Lung (tissue), 12 donors: Measurements from ENCODE around the gene EXOC6B. TPM values are rescaled to one million over a fixed set of nuclear protein-coding genes. Genes with fewer than 3 reads are reported as not detected.

Experiments used
- ATAC-seq: fragments of 200-7000 bp; cut with Tn5 transposase; one replicate; pipeline ENCODE4 v1.9.1; 2020; ENCODE audit warnings: moderate number of reproducible peaks; ENCODE audit not compliant: insufficient read depth, low FRiP score
- DNase-seq, 3 donors: peaks; one replicate each; pipeline ENCODE4 v3.0.0-alpha.2; 2013 to 2017
- H3K27ac ChIP-seq, 2 donors: one replicate each; pipeline ENCODE4 v1.5.1; 2013; ENCODE audit warnings: mild to moderate bottlenecking in 2 of 2, moderate library complexity in 2 of 2, control low read depth in 1 of 2, inconsistent platforms in 1 of 2, low read depth in 1 of 2, low read length in 1 of 2
- H3K27me3 ChIP-seq, 3 donors: one replicate each; pipeline ENCODE4 v1.5.1; 2013; ENCODE audit warnings: low read length in 2 of 3; ENCODE audit not compliant: control insufficient read depth in 3 of 3, insufficient read depth in 3 of 3
- H3K36me3 ChIP-seq, 4 donors: one replicate each; pipeline ENCODE4 v1.5.1; 2013; ENCODE audit warnings: low read length in 4 of 4, mild to moderate bottlenecking in 1 of 4, moderate library complexity in 1 of 4; ENCODE audit not compliant: control insufficient read depth in 4 of 4, insufficient read depth in 4 of 4
- H3K4me1 ChIP-seq, 5 donors: one replicate each; pipeline ENCODE4 v1.5.1; 2013; ENCODE audit warnings: low read length in 5 of 5, mild to moderate bottlenecking in 2 of 5, moderate library complexity in 1 of 5; ENCODE audit not compliant: control insufficient read depth in 5 of 5, insufficient read depth in 5 of 5
- H3K4me3 ChIP-seq: one replicate; pipeline ENCODE4 v1.5.1; 2013; ENCODE audit warnings: mild to moderate bottlenecking, control low read depth, moderate library complexity
- H3K9ac ChIP-seq, 2 donors: one replicate each; pipeline ENCODE4 v1.5.1; 2013; ENCODE audit warnings: low read length in 2 of 2, control low read depth in 1 of 2; ENCODE audit not compliant: insufficient read depth in 1 of 2
- H3K9me3 ChIP-seq, 4 donors: one replicate each; pipeline ENCODE4 v1.5.1; 2013; ENCODE audit warnings: low read length in 3 of 4, mild to moderate bottlenecking in 1 of 4, moderate library complexity in 1 of 4; ENCODE audit not compliant: control insufficient read depth in 4 of 4, insufficient read depth in 3 of 4
- WGBS, 2 donors: extraction: QIAGEN DNeasy Blood & Tissue Kit; methylation state at CpG; one replicate each; pipeline ENCODE4 v1.1.7; 2013; 5-methylcytosine and 5-hydroxymethylcytosine counted together
- polyA plus RNA-seq, 2 donors: library from polyadenylated mRNA; stranded (reverse); fragments of 200-250 nt; gene quantifications; one replicate each; pipeline ENCODE4 v1.2.1, GENCODE V29; 2013
- total RNA-seq, 2 donors: library from RNA; depleted of rRNA in 1 of 2; stranded (reverse); fragments of >200 nt in 1 of 2; gene quantifications; one replicate each; pipeline ENCODE4 v1.2.1, GENCODE V29; 2014 to 2021
- TF ChIP-seq, protein P1 (sequence below): IDR thresholded peaks from 2 replicates; pipeline ENCODE4 v1.5.1; 2012; ENCODE audit warnings: mild to moderate bottlenecking; ENCODE audit errors: control extremely low read depth, extremely low read depth
- donor health status: control.
- donor health status: control.
- donor health status: Bipolar disorder and iron deficiency.
- donor health status: healthy.
- donor health status: DM: yes; HTN: yes; CAD: no.

EXOC6B gene
- total and polyA plus RNA-seq, 4 donors = 3.3 to 46.0 (median 12.7) TPM

DNA sequence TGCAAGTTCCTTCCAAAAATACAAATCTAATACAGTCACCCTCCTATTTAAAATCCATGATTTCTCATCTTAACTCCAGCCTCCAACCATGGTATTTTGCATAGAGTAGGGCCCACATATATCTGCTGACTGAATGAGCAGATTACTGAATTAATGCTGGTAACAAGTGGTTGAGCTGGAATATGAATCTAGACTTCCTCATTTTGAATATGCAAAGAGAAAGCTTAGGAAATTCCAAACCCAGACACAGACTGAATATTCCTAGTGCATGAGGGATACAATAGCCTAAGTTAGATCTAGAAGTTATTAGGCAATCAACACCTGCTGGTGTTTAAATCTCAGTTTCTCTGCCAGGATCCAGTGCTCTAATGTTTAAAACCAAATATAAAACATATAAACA is 463.1 kb downstream of the EXOC6B start:
- TF ChIP-seq, protein P1, sequence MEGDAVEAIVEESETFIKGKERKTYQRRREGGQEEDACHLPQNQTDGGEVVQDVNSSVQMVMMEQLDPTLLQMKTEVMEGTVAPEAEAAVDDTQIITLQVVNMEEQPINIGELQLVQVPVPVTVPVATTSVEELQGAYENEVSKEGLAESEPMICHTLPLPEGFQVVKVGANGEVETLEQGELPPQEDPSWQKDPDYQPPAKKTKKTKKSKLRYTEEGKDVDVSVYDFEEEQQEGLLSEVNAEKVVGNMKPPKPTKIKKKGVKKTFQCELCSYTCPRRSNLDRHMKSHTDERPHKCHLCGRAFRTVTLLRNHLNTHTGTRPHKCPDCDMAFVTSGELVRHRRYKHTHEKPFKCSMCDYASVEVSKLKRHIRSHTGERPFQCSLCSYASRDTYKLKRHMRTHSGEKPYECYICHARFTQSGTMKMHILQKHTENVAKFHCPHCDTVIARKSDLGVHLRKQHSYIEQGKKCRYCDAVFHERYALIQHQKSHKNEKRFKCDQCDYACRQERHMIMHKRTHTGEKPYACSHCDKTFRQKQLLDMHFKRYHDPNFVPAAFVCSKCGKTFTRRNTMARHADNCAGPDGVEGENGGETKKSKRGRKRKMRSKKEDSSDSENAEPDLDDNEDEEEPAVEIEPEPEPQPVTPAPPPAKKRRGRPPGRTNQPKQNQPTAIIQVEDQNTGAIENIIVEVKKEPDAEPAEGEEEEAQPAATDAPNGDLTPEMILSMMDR = no peak
- no peaks in the 10 kb centered on the region for H3K27me3 ChIP-seq
- H3K36me3 ChIP-seq = peaks cover 0 to 6% (median 0%) of the 10 kb centered on the region in 4 donors
- H3K4me1 ChIP-seq = peaks cover 0 to 3% (median 0%) of the 10 kb centered on the region in 5 donors
- no peak overlapping the region for H3K9ac ChIP-seq
- no peak overlapping the region for H3K27ac ChIP-seq
- no peaks in the 10 kb centered on the region for H3K9me3 ChIP-seq
- no peak overlapping the region for H3K4me3 ChIP-seq
- no peak for ATAC-seq
- no peak for DNase-seq

DNA sequence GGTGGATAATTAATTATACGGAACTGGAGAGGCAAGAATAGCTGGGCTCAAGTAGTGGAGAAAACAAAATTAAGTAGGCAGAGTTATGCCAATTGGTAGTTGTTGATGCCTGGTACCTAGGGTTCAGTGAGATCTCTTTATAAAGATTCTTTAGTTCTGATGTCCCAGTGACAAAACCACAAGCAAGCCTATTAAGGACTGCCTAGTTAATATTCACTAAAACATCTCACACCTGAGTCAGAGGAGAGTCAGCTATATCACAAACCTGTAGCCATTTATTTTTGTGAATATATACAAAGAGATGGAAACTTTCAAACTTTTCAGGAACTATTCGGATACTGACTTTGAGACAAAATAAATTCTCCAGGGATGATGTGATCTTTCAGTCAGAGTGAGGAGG is 464.3 kb downstream of the EXOC6B start:
- no peaks in the 10 kb centered on the region for H3K27me3 ChIP-seq
- TF ChIP-seq, protein P1 = no peak
- no peaks in the 10 kb centered on the region for H3K4me1 ChIP-seq
- DNase-seq (no peak), ATAC-seq (no peak)
- H3K36me3 ChIP-seq = peaks cover 0 to 6% (median 0%) of the 10 kb centered on the region in 4 donors
- H3K4me3 ChIP-seq = no peak overlapping the region
- H3K9me3 ChIP-seq = no peaks in the 10 kb centered on the region
- H3K27ac ChIP-seq = no peak overlapping the region
- WGBS, 2 donors = 63 to 94% methylated on average over 2 of the region's 2 CpGs
- H3K9ac ChIP-seq = no peak overlapping the region

DNA sequence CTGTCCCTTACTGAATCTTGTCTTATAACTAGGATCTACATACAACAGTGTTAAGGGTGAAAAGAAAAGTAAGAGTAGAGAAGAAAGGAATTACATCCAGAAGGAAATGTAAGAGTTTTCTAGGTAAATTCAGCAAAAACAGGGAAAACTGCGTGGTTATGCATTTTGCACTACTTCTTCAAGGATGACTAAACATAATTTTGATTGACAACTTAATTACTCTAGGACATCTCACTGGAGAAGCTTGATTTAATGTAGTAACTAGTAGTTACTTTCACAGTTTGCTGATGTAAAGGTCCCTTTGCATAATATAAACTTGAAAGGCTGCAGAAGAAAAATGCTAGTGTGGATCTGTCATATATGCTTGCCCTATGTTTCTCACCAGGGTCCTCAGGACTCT is 464.8 kb downstream of the EXOC6B start:
- Histone ChIP-seq H3K36me3 (peaks cover 0 to 6% (median 0%) of the 10 kb centered on the region in 4 donors), H3K9me3 (no peaks in the 10 kb centered on the region), H3K4me1 (no peaks in the 10 kb centered on the region), H3K9ac (no peak overlapping the region), H3K27me3 (no peaks in the 10 kb centered on the region), H3K4me3 (no peak overlapping the region), H3K27ac (no peak overlapping the region)
- WGBS, 2 donors = 90 to 100% methylated on average over 1 of the region's 1 CpG
- DNase-seq (no peak), ATAC-seq (no peak)
- TF ChIP-seq, protein P1 = no peak

DNA sequence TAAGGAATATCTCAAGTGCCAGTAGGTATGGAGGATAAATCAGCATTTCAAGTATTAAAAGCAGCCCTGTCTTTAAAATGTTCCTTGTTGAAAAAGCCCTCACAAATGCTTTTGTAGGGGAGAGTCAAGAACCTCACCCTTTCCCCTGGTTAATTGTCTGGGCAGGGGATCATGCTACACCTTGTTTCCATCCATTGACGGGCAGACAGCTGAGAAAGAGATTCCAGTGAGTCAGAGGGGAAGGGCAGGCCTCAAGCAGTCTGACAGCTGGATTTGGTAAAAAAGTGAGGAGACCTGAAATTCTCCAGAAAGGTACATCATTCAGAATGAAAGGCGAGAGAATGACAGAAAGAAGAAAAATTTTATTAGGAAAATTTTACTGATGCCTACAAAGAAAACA is 475.0 kb downstream of the EXOC6B start:
- peaks cover 0 to 5% (median 0%) of the 10 kb centered on the region in 5 donors for H3K4me1 ChIP-seq
- DNase-seq = no peak
- H3K27ac ChIP-seq = no peak overlapping the region
- peaks cover 0 to 3% (median 0%) of the 10 kb centered on the region in 4 donors for H3K36me3 ChIP-seq
- no peak overlapping the region for H3K9ac ChIP-seq
- no peaks in the 10 kb centered on the region for H3K27me3 ChIP-seq
- 89 to 92% methylated on average over 2 of the region's 2 CpGs for WGBS, 2 donors
- no peak overlapping the region for H3K4me3 ChIP-seq
- ATAC-seq = no peak
- TF ChIP-seq, protein P1 = no peak
- H3K9me3 ChIP-seq = no peaks in the 10 kb centered on the region
